SKM-1 treated with dmso at 0.1 percent for 144 hours (cell line): Measurements from ENCODE around the gene CDYL2.
"Not testable (repeated sequence)": the region's sequence is repeated elsewhere in the genome, so short reads cannot be mapped to it uniquely, and the experiment has no call there.

Experiments
- DNase-seq: peaks from one replicate; lab custom pipeline; 2025; ENCODE audit not compliant: unreplicated experiment; lab: John Stamatoyannopoulos, UW

Gene CDYL2

GRCh38 chr16:80809366-80809765, 5.0 kb upstream of the CDYL2 start:
- DNase-seq: no peak

GRCh38 chr16:80807906-80808305, 3.5 kb upstream of the CDYL2 start:
- peak; percentile 74 for DNase-seq

GRCh38 chr16:80806927-80807340, 2.5 kb upstream of the CDYL2 start:
- DNase-seq: no peak

GRCh38 chr16:80806289-80806688, 1.9 kb upstream of the CDYL2 start:
- no peak for DNase-seq

- peak; percentile 54 for DNase-seq
These were observed 307 bp downstream of the CDYL2 start for GRCh38 chr16:80804056-80804525.

- DNase-seq: peak; percentile 38
These were observed 901 bp downstream of the CDYL2 start for GRCh38 chr16:80803339-80804055.

- DNase-seq: no peak
These were observed 1.5 kb downstream of the CDYL2 start for GRCh38 chr16:80802902-80803301.

GRCh38 chr16:80802138-80802537, 2.3 kb downstream of the CDYL2 start:
- no peak for DNase-seq

GRCh38 chr16:80794071-80794470, 10.3 kb downstream of the CDYL2 start:
- DNase-seq: no peak

- no peak for DNase-seq
These were observed 12.4 kb downstream of the CDYL2 start for GRCh38 chr16:80792031-80792430.

GRCh38 chr16:80791411-80791810, 13.0 kb downstream of the CDYL2 start:
- no peak for DNase-seq

GRCh38 chr16:80790751-80791150, 13.6 kb downstream of the CDYL2 start:
- no peak for DNase-seq

GRCh38 chr16:80788027-80788426, 16.4 kb downstream of the CDYL2 start:
- no peak for DNase-seq

- DNase-seq: not testable (repeated sequence)
These were observed 17.8 kb downstream of the CDYL2 start for GRCh38 chr16:80786561-80786960.

- no peak for DNase-seq
These were observed 19.4 kb downstream of the CDYL2 start for GRCh38 chr16:80784951-80785350.

GRCh38 chr16:80778703-80779102, 25.7 kb downstream of the CDYL2 start:
- no peak for DNase-seq

- DNase-seq: no peak
These were observed 27.5 kb downstream of the CDYL2 start for GRCh38 chr16:80776856-80777255.

GRCh38 chr16:80775450-80775849, 28.9 kb downstream of the CDYL2 start:
- DNase-seq: no peak

- DNase-seq: no peak
These were observed 37.6 kb downstream of the CDYL2 start for GRCh38 chr16:80766798-80767197.

- no peak for DNase-seq
These were observed 44.8 kb downstream of the CDYL2 start for GRCh38 chr16:80759419-80760162.

GRCh38 chr16:80754476-80754875, 49.9 kb downstream of the CDYL2 start:
- no peak for DNase-seq

GRCh38 chr16:80752541-80752940, 51.9 kb downstream of the CDYL2 start:
- DNase-seq: no peak
